Fibroblast of lung (primary cell): ENCODE data around the gene C17orf114.

Experiments used
- DNase-seq, 2 donors: peaks; one replicate each; pipeline versions ENCODE4 v3.0.0 to v3.0.0-alpha.2; 2010; ENCODE audit warnings: low read depth in 2 of 2
- H2AFZ ChIP-seq: 2 replicates; pipeline ENCODE4 v1.5.1; 2012; ENCODE audit warnings: low read length, control low read depth, inconsistent platforms
- H3K27ac ChIP-seq: 2 replicates; pipeline ENCODE4 v1.5.1; 2011; ENCODE audit warnings: low read length, control low read depth; ENCODE audit not compliant: insufficient read depth
- H3K27me3 ChIP-seq: 2 replicates; pipeline ENCODE4 v1.5.1; 2011; ENCODE audit warnings: mild to moderate bottlenecking, low read length; ENCODE audit not compliant: control insufficient read depth, insufficient read depth
- H3K36me3 ChIP-seq: 2 replicates; pipeline ENCODE4 v1.5.1; 2011; ENCODE audit warnings: low read length; ENCODE audit not compliant: control insufficient read depth, insufficient read depth
- H3K4me1 ChIP-seq: 2 replicates; pipeline ENCODE4 v1.5.1; 2011; ENCODE audit warnings: low read length; ENCODE audit not compliant: control insufficient read depth, insufficient read depth; ENCODE audit errors: extremely low read depth
- H3K4me2 ChIP-seq: 2 replicates; pipeline ENCODE4 v1.5.1; 2011; ENCODE audit warnings: low read length, control low read depth; ENCODE audit not compliant: insufficient read depth; ENCODE audit errors: extremely low read depth
- H3K4me3 ChIP-seq, 4 experiments: fragments of 200-600 bp in 1 of 4; sonication (generic) in 1 of 4; replicated peaks in 1 of 4; 2 replicates each; pipeline ENCODE4 v1.5.1; 2011 to 2016; ENCODE audit warnings: low read length in 4 of 4, low read depth in 3 of 4, mild to moderate bottlenecking in 3 of 4, control low read depth in 2 of 4, inconsistent platforms in 1 of 4, mixed read lengths in 1 of 4; ENCODE audit not compliant: insufficient read depth in 1 of 4; ENCODE audit errors: control extremely low read depth in 1 of 4
- H3K79me2 ChIP-seq: 2 replicates; pipeline ENCODE4 v1.5.1; 2012; ENCODE audit warnings: mild to moderate bottlenecking, low read length, inconsistent platforms; ENCODE audit not compliant: control insufficient read depth, insufficient read depth
- H3K9ac ChIP-seq: 2 replicates; pipeline ENCODE4 v1.5.1; 2011; ENCODE audit warnings: mild to moderate bottlenecking, low read length, control low read depth; ENCODE audit not compliant: insufficient read depth
- H3K9me3 ChIP-seq: 2 replicates; pipeline ENCODE4 v1.5.1; 2012; ENCODE audit warnings: low read depth, low read length; ENCODE audit not compliant: control insufficient read depth, insufficient read depth
- H4K20me1 ChIP-seq: 2 replicates; pipeline ENCODE4 v1.5.1; 2011; ENCODE audit warnings: low read length; ENCODE audit not compliant: control insufficient read depth, insufficient read depth; ENCODE audit errors: extremely low read depth
- EZH2 ChIP-seq: IDR thresholded peaks from 2 replicates; pipeline ENCODE4 v1.5.1; 2012; ENCODE audit warnings: low read length, control low read depth, mild to moderate bottlenecking; ENCODE audit errors: missing control alignments
- TF ChIP-seq, protein P1 (sequence below), 2 donors: IDR thresholded peaks in 1 of 2; conservative IDR thresholded peaks in 1 of 2; 1 replicate in 1 of 2; 2 replicates in 1 of 2; pipeline ENCODE4 v1.5.1; 2011 to 2012; ENCODE audit warnings: low read length in 2 of 2, control low read depth in 1 of 2, inconsistent platforms in 1 of 2, low read depth in 1 of 2, mild to moderate bottlenecking in 1 of 2

Gene C17orf114

DNA sequence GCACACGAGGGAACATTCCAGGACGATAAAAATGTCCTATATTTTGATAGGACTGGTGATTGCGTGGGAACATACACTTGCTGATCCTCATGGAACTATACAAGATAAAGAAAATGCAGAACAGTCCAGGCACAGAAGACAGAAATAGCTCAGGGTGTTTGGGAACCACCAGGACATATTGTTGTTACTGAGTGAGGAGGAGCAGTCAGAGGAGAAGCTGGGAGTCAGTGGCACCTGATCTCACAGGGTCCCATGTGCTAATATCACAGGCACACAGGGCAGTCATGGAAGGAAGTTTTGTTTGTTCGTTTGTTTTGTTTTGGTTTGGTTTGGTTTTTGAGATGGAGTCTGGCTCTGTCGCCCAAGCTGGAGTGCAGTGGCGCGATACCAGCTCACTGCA is 10.6 kb upstream of the C17orf114 start:
- TF ChIP-seq EZH2, result no peak
- TF ChIP-seq, protein P1, sequence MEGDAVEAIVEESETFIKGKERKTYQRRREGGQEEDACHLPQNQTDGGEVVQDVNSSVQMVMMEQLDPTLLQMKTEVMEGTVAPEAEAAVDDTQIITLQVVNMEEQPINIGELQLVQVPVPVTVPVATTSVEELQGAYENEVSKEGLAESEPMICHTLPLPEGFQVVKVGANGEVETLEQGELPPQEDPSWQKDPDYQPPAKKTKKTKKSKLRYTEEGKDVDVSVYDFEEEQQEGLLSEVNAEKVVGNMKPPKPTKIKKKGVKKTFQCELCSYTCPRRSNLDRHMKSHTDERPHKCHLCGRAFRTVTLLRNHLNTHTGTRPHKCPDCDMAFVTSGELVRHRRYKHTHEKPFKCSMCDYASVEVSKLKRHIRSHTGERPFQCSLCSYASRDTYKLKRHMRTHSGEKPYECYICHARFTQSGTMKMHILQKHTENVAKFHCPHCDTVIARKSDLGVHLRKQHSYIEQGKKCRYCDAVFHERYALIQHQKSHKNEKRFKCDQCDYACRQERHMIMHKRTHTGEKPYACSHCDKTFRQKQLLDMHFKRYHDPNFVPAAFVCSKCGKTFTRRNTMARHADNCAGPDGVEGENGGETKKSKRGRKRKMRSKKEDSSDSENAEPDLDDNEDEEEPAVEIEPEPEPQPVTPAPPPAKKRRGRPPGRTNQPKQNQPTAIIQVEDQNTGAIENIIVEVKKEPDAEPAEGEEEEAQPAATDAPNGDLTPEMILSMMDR (conservative IDR thresholded peaks at IDR 0.05 in 1 of 2, IDR thresholded peaks at IDR 0.05 in 1 of 2; ENCODE audit: low read depth in 1 of 2, low read length in 2 of 2), result no peak
- Histone ChIP-seq H3K27me3 (no peaks in the 10 kb centered on the region), H3K36me3 (peaks cover 9% of the 10 kb centered on the region), H3K27ac (no peak overlapping the region), H3K4me1 (no peaks in the 10 kb centered on the region), H4K20me1 (no peaks in the 10 kb centered on the region), H2AFZ (no peak overlapping the region), H3K4me3 (no peak overlapping the region), H3K9ac (no peak overlapping the region), H3K9me3 (no peaks in the 10 kb centered on the region), H3K79me2 (no peaks in the 10 kb centered on the region), H3K4me2 (no peak overlapping the region)
- no peak for DNase-seq

DNA sequence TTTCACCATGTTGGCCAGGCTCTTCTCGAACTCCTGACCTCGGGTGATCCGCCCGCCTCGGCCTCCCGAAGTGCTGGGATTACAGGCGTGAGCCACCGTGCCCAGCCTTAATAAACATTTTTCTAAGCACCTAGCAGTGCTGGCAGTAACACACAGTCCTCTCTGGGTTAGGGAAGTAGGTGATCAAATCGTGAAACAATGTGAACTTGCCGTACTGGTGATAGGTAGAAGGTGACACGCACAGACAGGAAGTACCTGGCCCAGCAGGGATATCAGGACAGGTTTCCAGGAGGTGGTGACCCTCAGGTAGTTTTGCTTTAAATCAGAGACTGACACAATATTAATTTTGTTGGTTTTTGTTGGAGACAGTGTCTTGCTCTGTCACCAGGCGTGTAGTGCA is 9.3 kb upstream of the C17orf114 start:
- Histone ChIP-seq H3K9ac (no peak overlapping the region), H3K27ac (no peak overlapping the region), H3K4me3 (no peak overlapping the region), H3K4me2 (no peak overlapping the region), H3K36me3 (peaks cover 6% of the 10 kb centered on the region), H4K20me1 (no peaks in the 10 kb centered on the region), H3K4me1 (no peaks in the 10 kb centered on the region), H3K9me3 (no peaks in the 10 kb centered on the region), H2AFZ (no peak overlapping the region), H3K79me2 (no peaks in the 10 kb centered on the region), H3K27me3 (no peaks in the 10 kb centered on the region)
- DNase-seq, result no peak
- TF ChIP-seq, protein P1 (conservative IDR thresholded peaks at IDR 0.05 in 1 of 2, IDR thresholded peaks at IDR 0.05 in 1 of 2; ENCODE audit: low read depth in 1 of 2, low read length in 2 of 2), result no peak
- TF ChIP-seq EZH2, result no peak

DNA sequence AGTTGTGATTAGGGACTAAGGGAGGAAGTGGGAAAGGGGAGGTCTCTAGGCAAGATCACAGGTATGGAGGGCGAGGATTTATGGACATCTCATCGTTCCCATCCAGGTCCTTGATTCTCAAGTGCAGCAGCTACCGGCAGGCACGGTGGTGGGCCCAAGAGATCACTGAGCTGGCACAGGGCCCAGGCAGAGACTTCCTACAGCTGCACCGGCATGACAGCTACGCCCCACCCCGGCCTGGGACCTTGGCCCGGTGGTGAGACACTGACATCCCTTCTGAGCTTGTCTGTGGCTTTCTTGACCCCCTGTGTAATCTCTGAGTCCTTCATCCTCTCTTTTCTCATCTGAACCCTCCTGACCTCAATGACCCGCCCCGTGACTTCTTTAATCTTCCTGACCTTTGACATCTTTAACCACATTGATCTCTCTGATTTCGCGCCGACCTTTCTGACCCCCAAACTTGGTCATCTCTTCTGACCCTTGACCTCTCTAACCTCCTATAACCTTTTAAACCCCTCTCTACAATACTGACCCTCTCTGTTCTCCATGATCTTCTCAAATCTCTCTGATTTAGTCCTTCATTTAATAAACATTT is 8.7 kb upstream of the C17orf114 start:
- Histone ChIP-seq H2AFZ (no peak overlapping the region), H3K27me3 (no peaks in the 10 kb centered on the region), H3K9me3 (no peaks in the 10 kb centered on the region), H3K4me3 (no peak overlapping the region), H3K9ac (no peak overlapping the region), H3K4me2 (no peak overlapping the region), H3K4me1 (no peaks in the 10 kb centered on the region), H3K79me2 (no peaks in the 10 kb centered on the region), H4K20me1 (no peaks in the 10 kb centered on the region), H3K27ac (no peak overlapping the region), H3K36me3 (peaks cover 6% of the 10 kb centered on the region)
- TF ChIP-seq EZH2, result no peak
- TF ChIP-seq, protein P1 (conservative IDR thresholded peaks at IDR 0.05 in 1 of 2, IDR thresholded peaks at IDR 0.05 in 1 of 2; ENCODE audit: low read depth in 1 of 2, low read length in 2 of 2), result no peak
- no peak for DNase-seq
